ENCODE data around the gene RYR1. TPM values are rescaled to one million over a fixed set of nuclear protein-coding genes. Genes with fewer than 3 reads are reported as not detected.

The RYR1 gene
- total and polyA plus RNA-seq, 2 of the 8 experiments (the other 6 are each of a cell fraction or from before 2014, with no cell fraction given) = 5.8 to 11.8 TPM

- TF ChIP-seq EP300 (IDR thresholded peaks at IDR 0.05; ENCODE audit: borderline replicate concordance in 1 of 2, low read depth in 2 of 2, low read length in 2 of 2) (no peak), SP4 (IDR thresholded peaks at IDR 0.05; ENCODE audit: low read length) (no peak), POLR2AphosphoS5 (IDR thresholded peaks at IDR 0.05; ENCODE audit: low read depth, low read length) (no peak), ASH2L (IDR thresholded peaks at IDR 0.05; ENCODE audit: low read length) (no peak), BRCA1 (IDR thresholded peaks at IDR 0.05; ENCODE audit: low read depth, low read length) (no peak)
Observed at GRCh38 chr19:38442736-38443135, 9.2 kb downstream of the RYR1 start (continued).
